Endothelial cell (in vitro differentiated cells): Measurements from ENCODE around the gene PTPRT. TPM values are rescaled to one million over a fixed set of nuclear protein-coding genes. Genes with fewer than 3 reads are reported as not detected.

Source experiments
- DNase-seq: peaks from one replicate; pipeline ENCODE4 v3.0.0; 2021; ENCODE audit warnings: low spot score
- H3K27ac Mint-ChIP-seq: one replicate; pipeline ENCODE4 v1.8.0; 2021; ENCODE audit warnings: mixed read lengths, inconsistent platforms; ENCODE audit not compliant: unreplicated experiment
- H3K27me3 Mint-ChIP-seq: one replicate; pipeline ENCODE4 v1.8.0; 2021; ENCODE audit warnings: mild to moderate bottlenecking, moderate library complexity, mixed read lengths, inconsistent platforms; ENCODE audit not compliant: unreplicated experiment
- H3K36me3 Mint-ChIP-seq: one replicate; pipeline ENCODE4 v1.8.0; 2021; ENCODE audit warnings: mild to moderate bottlenecking, low read depth, mixed read lengths, inconsistent platforms; ENCODE audit not compliant: unreplicated experiment
- H3K4me1 Mint-ChIP-seq: one replicate; pipeline ENCODE4 v1.8.0; 2021; ENCODE audit warnings: mild to moderate bottlenecking, mixed read lengths, inconsistent platforms; ENCODE audit not compliant: unreplicated experiment
- H3K4me3 Mint-ChIP-seq: one replicate; pipeline ENCODE4 v1.8.0; 2021; ENCODE audit warnings: mild to moderate bottlenecking, mixed read lengths, inconsistent platforms; ENCODE audit not compliant: unreplicated experiment
- H3K9me3 Mint-ChIP-seq: one replicate; pipeline ENCODE4 v1.8.0; 2021; ENCODE audit warnings: mixed read lengths, inconsistent platforms; ENCODE audit not compliant: unreplicated experiment
- total RNA-seq: library from RNA; stranded (reverse); fragmentation: NEBNext Ultra II Directional; extraction: Animal tissue kit (Norgen Biotek cat#: 25700); gene quantifications from one replicate; pipeline ENCODE4 v1.2.1, GENCODE V29; 2021; ENCODE audit not compliant: unreplicated experiment
- TF ChIP-seq, protein P1 (sequence below): fragments of 200-600 bp; sonication (generic); IDR thresholded peaks from one replicate; pipeline ENCODE4 v1.5.0; 2021; ENCODE audit warnings: antibody characterized with exemption; ENCODE audit not compliant: unreplicated experiment

PTPRT gene
- total RNA-seq, 1 donor from 2014 or later: 0.10 TPM

DNA sequence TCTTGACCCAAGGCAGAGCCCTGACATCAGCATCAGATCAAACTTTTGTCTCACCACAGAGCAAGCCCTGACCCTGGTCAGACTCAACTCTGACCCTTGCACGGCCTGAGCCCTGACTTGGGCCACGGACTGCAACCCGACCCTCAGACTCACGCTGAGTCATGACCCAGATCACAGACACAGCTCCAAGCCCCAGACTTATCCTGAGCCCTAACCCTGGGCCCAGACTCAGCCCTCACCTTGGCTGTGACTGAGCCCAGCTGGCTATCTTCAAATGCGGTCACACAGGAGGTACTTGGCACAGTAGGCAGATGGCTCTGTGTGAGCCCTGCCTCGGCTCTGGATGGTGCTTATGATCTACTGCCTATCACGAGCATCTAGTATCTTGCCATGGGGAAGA lies 602.3 kb downstream of the PTPRT start:
- peaks cover 32% of the 10 kb centered on the region for H3K9me3 Mint-ChIP-seq
- peaks cover 10% of the 10 kb centered on the region for H3K36me3 Mint-ChIP-seq
- TF ChIP-seq, protein P1, sequence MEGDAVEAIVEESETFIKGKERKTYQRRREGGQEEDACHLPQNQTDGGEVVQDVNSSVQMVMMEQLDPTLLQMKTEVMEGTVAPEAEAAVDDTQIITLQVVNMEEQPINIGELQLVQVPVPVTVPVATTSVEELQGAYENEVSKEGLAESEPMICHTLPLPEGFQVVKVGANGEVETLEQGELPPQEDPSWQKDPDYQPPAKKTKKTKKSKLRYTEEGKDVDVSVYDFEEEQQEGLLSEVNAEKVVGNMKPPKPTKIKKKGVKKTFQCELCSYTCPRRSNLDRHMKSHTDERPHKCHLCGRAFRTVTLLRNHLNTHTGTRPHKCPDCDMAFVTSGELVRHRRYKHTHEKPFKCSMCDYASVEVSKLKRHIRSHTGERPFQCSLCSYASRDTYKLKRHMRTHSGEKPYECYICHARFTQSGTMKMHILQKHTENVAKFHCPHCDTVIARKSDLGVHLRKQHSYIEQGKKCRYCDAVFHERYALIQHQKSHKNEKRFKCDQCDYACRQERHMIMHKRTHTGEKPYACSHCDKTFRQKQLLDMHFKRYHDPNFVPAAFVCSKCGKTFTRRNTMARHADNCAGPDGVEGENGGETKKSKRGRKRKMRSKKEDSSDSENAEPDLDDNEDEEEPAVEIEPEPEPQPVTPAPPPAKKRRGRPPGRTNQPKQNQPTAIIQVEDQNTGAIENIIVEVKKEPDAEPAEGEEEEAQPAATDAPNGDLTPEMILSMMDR: no peak
- H3K27me3 Mint-ChIP-seq: no peaks in the 10 kb centered on the region
- H3K4me1 Mint-ChIP-seq: no peaks in the 10 kb centered on the region
- no peak overlapping the region for H3K4me3 Mint-ChIP-seq
- H3K27ac Mint-ChIP-seq: no peak overlapping the region
- DNase-seq: no peak

DNA sequence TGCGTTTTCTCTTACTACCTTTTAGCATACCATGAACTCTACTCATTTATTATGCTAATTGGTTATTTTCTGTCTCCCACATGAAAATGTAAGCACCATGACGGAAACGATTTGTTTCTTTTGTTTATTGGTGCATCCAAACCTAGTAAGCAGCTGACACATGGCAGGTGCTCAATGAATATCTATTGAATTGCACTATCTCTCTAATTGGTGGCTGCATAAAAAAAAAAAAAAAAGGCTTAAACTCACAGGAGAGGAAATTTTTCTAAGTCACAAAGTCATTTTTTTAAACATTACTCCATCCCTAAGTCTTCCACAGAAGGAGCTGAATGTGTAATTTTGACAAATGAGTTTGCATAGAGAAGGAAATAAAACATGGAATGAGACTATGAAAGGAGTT lies 608.4 kb downstream of the PTPRT start:
- TF ChIP-seq, protein P1: no peak
- no peak overlapping the region for H3K27ac Mint-ChIP-seq
- peaks cover 3% of the 10 kb centered on the region for H3K27me3 Mint-ChIP-seq
- peaks cover 42% of the 10 kb centered on the region for H3K9me3 Mint-ChIP-seq
- H3K4me3 Mint-ChIP-seq: no peak overlapping the region
- DNase-seq: no peak
- H3K36me3 Mint-ChIP-seq: peaks cover 10% of the 10 kb centered on the region
- H3K4me1 Mint-ChIP-seq: no peaks in the 10 kb centered on the region

GRCh38 chr20:42576167-42576566 lies 613.5 kb downstream of the PTPRT start:
- H3K36me3 Mint-ChIP-seq: peaks cover 4% of the 10 kb centered on the region
- DNase-seq: no peak
- H3K27me3 Mint-ChIP-seq: peaks cover 1% of the 10 kb centered on the region
- no peaks in the 10 kb centered on the region for H3K4me1 Mint-ChIP-seq
- no peak overlapping the region for H3K4me3 Mint-ChIP-seq
- TF ChIP-seq, protein P1: no peak
- no peak overlapping the region for H3K27ac Mint-ChIP-seq
- H3K9me3 Mint-ChIP-seq: peaks cover 33% of the 10 kb centered on the region

DNA sequence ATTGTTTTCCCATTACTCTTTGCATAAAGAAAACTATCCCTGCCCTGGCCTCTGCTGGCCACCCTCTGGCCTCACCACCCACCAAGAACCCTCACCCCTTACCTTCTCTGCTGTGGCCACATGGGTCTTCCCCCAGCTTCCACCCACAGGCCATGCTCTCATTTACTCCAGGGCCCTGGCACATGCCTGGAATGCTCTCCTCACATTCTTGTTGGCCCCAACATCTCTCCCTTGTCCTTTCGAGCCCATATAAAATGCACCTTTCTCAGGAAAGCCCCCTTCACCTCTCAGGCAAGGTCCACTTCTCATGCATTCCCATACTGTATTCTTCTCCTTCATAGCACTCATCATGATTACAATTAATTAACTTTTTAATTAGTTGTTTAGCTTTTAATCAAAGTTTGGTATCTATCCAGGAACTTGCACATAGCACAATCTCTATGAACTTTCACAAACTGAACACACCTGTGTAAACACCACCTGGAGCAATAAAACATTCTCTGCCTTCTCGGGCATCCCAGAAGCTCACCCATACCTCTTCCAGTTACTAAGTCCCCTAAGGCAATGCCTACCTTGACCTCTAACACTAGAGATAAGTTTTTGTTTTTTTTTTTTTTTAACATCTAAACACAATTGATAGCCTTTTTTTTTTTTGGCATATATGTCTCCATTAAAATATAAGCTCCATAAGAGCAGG lies 617.2 kb downstream of the PTPRT start:
- H3K9me3 Mint-ChIP-seq: peaks cover 32% of the 10 kb centered on the region
- peaks cover 4% of the 10 kb centered on the region for H3K36me3 Mint-ChIP-seq
- no peaks in the 10 kb centered on the region for H3K27me3 Mint-ChIP-seq
- TF ChIP-seq, protein P1: no peak
- H3K27ac Mint-ChIP-seq: no peak overlapping the region
- no peak for DNase-seq
- H3K4me3 Mint-ChIP-seq: no peak overlapping the region
- no peaks in the 10 kb centered on the region for H3K4me1 Mint-ChIP-seq

DNA sequence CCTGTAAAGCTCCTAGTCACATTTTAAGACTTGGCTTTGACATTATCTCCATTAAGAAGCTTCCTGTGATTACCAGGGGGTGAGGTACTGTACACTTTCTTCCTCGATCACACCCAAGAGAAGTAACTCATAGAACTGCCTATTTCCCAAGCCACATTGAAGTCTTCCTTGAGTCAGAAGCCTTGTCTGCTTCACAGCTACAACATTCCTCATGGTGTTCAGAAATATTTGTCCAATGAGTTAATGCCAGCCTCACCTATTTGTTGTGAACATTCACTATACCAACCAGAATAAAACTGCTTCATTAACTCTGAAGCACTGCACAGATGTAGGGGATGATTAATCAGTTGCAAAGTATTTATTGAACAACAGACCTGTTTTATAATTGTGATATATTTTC lies 622.3 kb downstream of the PTPRT start:
- Mint-ChIP-seq H3K9me3 (peaks cover 25% of the 10 kb centered on the region), H3K27me3 (peaks cover 2% of the 10 kb centered on the region), H3K4me1 (no peaks in the 10 kb centered on the region), H3K27ac (no peak overlapping the region), H3K4me3 (no peak overlapping the region), H3K36me3 (peaks cover 2% of the 10 kb centered on the region)
- TF ChIP-seq, protein P1: no peak
- DNase-seq: no peak
